ENCODE results near the gene CWC22. TPM values are rescaled to one million over a fixed set of nuclear protein-coding genes. Genes with fewer than 3 reads are reported as not detected.

CWC22 gene
- total and polyA plus RNA-seq, 2 experiments from 2014 or later = 17.3 to 21.0 TPM

DNA sequence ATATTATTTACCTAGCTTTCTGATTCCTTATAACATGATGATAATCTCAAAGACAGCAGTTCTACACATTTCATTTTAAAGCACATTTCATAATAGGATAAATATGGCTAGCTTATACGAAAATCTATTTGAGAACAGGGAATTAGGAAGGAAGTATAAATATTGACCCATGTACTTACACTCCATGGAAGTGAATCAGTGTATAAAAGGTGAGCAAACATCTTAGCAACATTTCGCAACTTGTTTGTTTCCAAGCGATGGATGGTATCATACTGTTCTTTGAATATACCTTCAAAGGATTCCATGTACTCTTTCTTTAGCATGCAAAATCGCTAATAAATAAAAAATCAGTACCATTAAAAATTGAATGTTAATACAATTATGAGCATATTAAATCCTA lies 53.1 kb downstream of the CWC22 start:
- Histone ChIP-seq H3K4me2 (ENCODE audit: unreplicated experiment) (no peak overlapping the region), H4K20me1 (ENCODE audit: insufficient read depth) (no peaks in the 10 kb centered on the region), H3F3A (ENCODE audit: insufficient read depth) (no peaks in the 10 kb centered on the region), H2AFZ (no peak overlapping the region), H3K27ac (no peak overlapping the region), H3K9ac (no peak overlapping the region), H3K4me1 (ENCODE audit: insufficient read depth) (no peaks in the 10 kb centered on the region), H3K36me3 (ENCODE audit: low read depth) (peaks cover 57% of the 10 kb centered on the region), H3K27me3 (replicated peaks; ENCODE audit: insufficient read depth) (no peaks in the 10 kb centered on the region), H3K4me3 (no peak overlapping the region), H3K79me2 (ENCODE audit: insufficient read depth) (no peaks in the 10 kb centered on the region; the same call in 1 of the 2 replicates), H3K9me2 (ENCODE audit: insufficient read depth) (no peaks in the 10 kb centered on the region), H3K9me3 (ENCODE audit: low read depth) (no peaks in the 10 kb centered on the region)
- in situ Hi-C loops (cut with MboI) = no loop called here
- TF ChIP-seq EZH2 (IDR thresholded peaks at IDR 0.05; ENCODE audit: insufficient read depth, poor library complexity, severe bottlenecking) = no peak
- TF ChIP-seq EZH2phosphoT487 (IDR thresholded peaks at IDR 0.05; ENCODE audit: insufficient read depth, low read depth) = no peak
- no peak for DNase-seq
- WGBS, 2 experiments (ENCODE audit: low coverage in 1 of 2, low lambda C conversion rate in 2 of 2, missing lambda C conversion rate in 2 of 2) = 93 to 94% methylated on average over 4 of the region's 4 CpGs

DNA sequence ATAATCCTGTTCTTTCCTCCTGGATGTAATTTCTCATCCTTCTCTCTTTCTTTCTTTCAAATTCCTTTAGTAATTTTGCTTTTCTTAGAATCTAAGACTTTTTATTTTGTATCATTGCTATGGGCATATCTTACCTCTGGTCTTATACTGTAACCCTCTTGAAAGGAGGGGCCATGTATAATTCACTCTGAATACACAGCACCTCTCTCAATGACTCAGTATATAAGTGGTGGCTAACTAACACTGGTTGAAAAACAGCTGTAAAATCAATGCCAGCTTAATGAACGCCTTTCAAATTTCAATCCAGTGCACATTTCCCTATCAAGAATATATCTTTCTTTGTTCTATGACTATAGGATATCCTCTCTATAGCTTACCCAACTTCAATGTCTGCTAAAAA lies 53.7 kb downstream of the CWC22 start:
- H3K36me3 ChIP-seq (ENCODE audit: low read depth) = peaks cover 53% of the 10 kb centered on the region
- no peak overlapping the region for H3K27ac ChIP-seq
- no peak overlapping the region for H3K9ac ChIP-seq
- no peaks in the 10 kb centered on the region for H3K9me2 ChIP-seq (ENCODE audit: insufficient read depth)
- no peak overlapping the region for H3K4me2 ChIP-seq (ENCODE audit: unreplicated experiment)
- TF ChIP-seq EZH2 (IDR thresholded peaks at IDR 0.05; ENCODE audit: insufficient read depth, poor library complexity, severe bottlenecking) (no peak), EZH2phosphoT487 (IDR thresholded peaks at IDR 0.05; ENCODE audit: insufficient read depth, low read depth) (no peak)
- DNase-seq = no peak
- H4K20me1 ChIP-seq (ENCODE audit: insufficient read depth) = no peaks in the 10 kb centered on the region
- in situ Hi-C loops (cut with MboI) = no loop called here
- H3F3A ChIP-seq (ENCODE audit: insufficient read depth) = no peaks in the 10 kb centered on the region
- 100% methylated on average over 1 of the region's 1 CpG for WGBS, 2 experiments (ENCODE audit: low coverage in 1 of 2, low lambda C conversion rate in 2 of 2, missing lambda C conversion rate in 2 of 2)
- no peaks in the 10 kb centered on the region for H3K27me3 ChIP-seq (replicated peaks; ENCODE audit: insufficient read depth)
- no peak overlapping the region for H3K4me3 ChIP-seq
- no peaks in the 10 kb centered on the region for H3K9me3 ChIP-seq (ENCODE audit: low read depth)
- H3K4me1 ChIP-seq (ENCODE audit: insufficient read depth) = no peaks in the 10 kb centered on the region
- no peaks in the 10 kb centered on the region; the same call in 1 of the 2 replicates for H3K79me2 ChIP-seq (ENCODE audit: insufficient read depth)
- no peak overlapping the region for H2AFZ ChIP-seq

DNA sequence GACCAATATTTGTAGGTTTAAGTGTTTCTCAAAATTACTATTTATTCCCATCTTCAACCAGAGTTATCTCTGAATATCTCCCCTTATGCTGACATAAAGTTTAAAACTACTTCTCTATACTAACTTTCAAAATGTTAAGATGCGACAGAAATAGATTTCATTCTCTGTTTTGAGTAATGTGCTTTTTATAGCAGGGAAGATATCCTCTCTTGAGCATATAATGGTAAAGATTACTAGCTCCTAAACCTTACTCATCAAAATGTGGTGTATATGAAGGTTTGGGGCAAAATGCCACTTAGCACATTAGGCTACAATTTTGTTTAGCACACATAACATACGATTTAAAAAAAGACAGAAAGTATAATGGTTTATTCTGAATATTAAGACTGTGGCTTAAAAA lies 54.4 kb downstream of the CWC22 start:
- no peak for DNase-seq
- in situ Hi-C loops (cut with MboI) = no loop called here
- no peak overlapping the region for H3K27ac ChIP-seq
- peaks cover 54% of the 10 kb centered on the region for H3K36me3 ChIP-seq (ENCODE audit: low read depth)
- H3K27me3 ChIP-seq (replicated peaks; ENCODE audit: insufficient read depth) = no peaks in the 10 kb centered on the region
- H3K4me2 ChIP-seq (ENCODE audit: unreplicated experiment) = no peak overlapping the region
- 96 to 100% methylated on average over 2 of the region's 2 CpGs for WGBS, 2 experiments (ENCODE audit: low coverage in 1 of 2, low lambda C conversion rate in 2 of 2, missing lambda C conversion rate in 2 of 2)
- no peaks in the 10 kb centered on the region for H3K9me3 ChIP-seq (ENCODE audit: low read depth)
- H3F3A ChIP-seq (ENCODE audit: insufficient read depth) = no peaks in the 10 kb centered on the region
- H3K9ac ChIP-seq = no peak overlapping the region
- H2AFZ ChIP-seq = no peak overlapping the region
- no peaks in the 10 kb centered on the region for H4K20me1 ChIP-seq (ENCODE audit: insufficient read depth)
- no peak overlapping the region for H3K4me3 ChIP-seq
- no peaks in the 10 kb centered on the region for H3K9me2 ChIP-seq (ENCODE audit: insufficient read depth)
- no peaks in the 10 kb centered on the region for H3K4me1 ChIP-seq (ENCODE audit: insufficient read depth)
- TF ChIP-seq EZH2 (IDR thresholded peaks at IDR 0.05; ENCODE audit: insufficient read depth, poor library complexity, severe bottlenecking) (no peak), EZH2phosphoT487 (IDR thresholded peaks at IDR 0.05; ENCODE audit: insufficient read depth, low read depth) (no peak)
- H3K79me2 ChIP-seq (ENCODE audit: insufficient read depth) = no peaks in the 10 kb centered on the region; the same call in 1 of the 2 replicates

DNA sequence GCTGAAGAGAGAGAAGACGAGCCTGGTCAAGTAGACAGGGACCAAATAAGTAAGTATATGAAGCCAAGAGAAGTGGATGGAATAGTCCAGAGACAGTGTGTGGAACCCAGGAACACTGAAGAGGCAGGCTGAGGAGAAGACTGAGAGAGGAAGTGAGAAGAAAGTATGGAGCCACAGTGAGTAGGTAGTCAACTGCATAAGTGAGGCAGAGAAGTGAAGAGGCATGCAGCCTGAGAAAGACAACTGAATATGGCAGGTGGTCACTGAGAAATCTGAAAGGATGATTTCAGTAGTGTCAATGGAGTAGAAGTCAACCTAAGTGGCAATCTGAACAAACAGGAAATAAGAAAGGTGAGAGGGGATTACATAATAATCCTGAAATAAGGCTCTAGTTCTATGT lies 55.4 kb downstream of the CWC22 start:
- H3K9me2 ChIP-seq (ENCODE audit: insufficient read depth) = no peaks in the 10 kb centered on the region
- no peaks in the 10 kb centered on the region for H3K4me1 ChIP-seq (ENCODE audit: insufficient read depth)
- in situ Hi-C loops (cut with MboI) = no loop called here
- H3K4me3 ChIP-seq = no peak overlapping the region
- H3K36me3 ChIP-seq (ENCODE audit: low read depth) = peaks cover 52% of the 10 kb centered on the region
- no peaks in the 10 kb centered on the region for H3K9me3 ChIP-seq (ENCODE audit: low read depth)
- H3K27me3 ChIP-seq (replicated peaks; ENCODE audit: insufficient read depth) = no peaks in the 10 kb centered on the region
- H3K27ac ChIP-seq = no peak overlapping the region
- no peaks in the 10 kb centered on the region for H3K79me2 ChIP-seq (ENCODE audit: insufficient read depth)
- no peaks in the 10 kb centered on the region for H3F3A ChIP-seq (ENCODE audit: insufficient read depth)
- no peak overlapping the region for H3K4me2 ChIP-seq (ENCODE audit: unreplicated experiment)
- no peak overlapping the region for H2AFZ ChIP-seq
- no peak for DNase-seq
- no peak overlapping the region for H3K9ac ChIP-seq
- TF ChIP-seq EZH2phosphoT487 (IDR thresholded peaks at IDR 0.05; ENCODE audit: insufficient read depth, low read depth) (no peak), EZH2 (IDR thresholded peaks at IDR 0.05; ENCODE audit: insufficient read depth, poor library complexity, severe bottlenecking) (no peak)
- H4K20me1 ChIP-seq (ENCODE audit: insufficient read depth) = no peaks in the 10 kb centered on the region
- 93 to 100% methylated on average over 1 of the region's 1 CpG for WGBS, 2 experiments (ENCODE audit: low coverage in 1 of 2, low lambda C conversion rate in 2 of 2, missing lambda C conversion rate in 2 of 2)

DNA sequence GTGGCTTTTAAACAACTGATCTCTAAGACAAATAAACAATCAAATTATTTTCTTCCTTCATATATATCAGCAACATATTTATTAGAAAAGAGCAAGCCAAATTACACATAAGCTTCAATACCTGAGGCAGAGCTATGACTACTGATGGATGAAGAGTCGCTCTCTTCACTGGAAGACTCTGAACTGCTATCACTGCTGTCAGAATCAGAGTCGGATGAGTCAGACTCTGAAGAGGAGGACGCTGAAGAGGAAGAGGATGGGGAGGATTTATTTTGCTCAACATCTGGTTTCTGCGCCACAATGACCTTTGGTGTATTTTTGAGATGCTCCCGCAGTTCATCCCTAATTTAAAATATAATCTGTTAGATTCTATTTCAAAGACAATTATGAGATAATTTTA lies 56.7 kb downstream of the CWC22 start:
- DNase-seq = no peak
- Histone ChIP-seq H3K27me3 (replicated peaks; ENCODE audit: insufficient read depth) (no peaks in the 10 kb centered on the region), H3K9me2 (ENCODE audit: insufficient read depth) (no peaks in the 10 kb centered on the region), H3K9ac (no peak overlapping the region), H2AFZ (no peak overlapping the region), H3K4me1 (ENCODE audit: insufficient read depth) (no peaks in the 10 kb centered on the region), H3K27ac (no peak overlapping the region), H3K4me2 (ENCODE audit: unreplicated experiment) (no peak overlapping the region), H3K79me2 (ENCODE audit: insufficient read depth) (no peaks in the 10 kb centered on the region), H3K9me3 (ENCODE audit: low read depth) (no peaks in the 10 kb centered on the region), H3K4me3 (no peak overlapping the region), H3K36me3 (ENCODE audit: low read depth) (peaks cover 54% of the 10 kb centered on the region), H3F3A (ENCODE audit: insufficient read depth) (no peaks in the 10 kb centered on the region), H4K20me1 (ENCODE audit: insufficient read depth) (no peaks in the 10 kb centered on the region)
- 96 to 98% methylated on average over 5 of the region's 5 CpGs for WGBS, 2 experiments (ENCODE audit: low coverage in 1 of 2, low lambda C conversion rate in 2 of 2, missing lambda C conversion rate in 2 of 2)
- in situ Hi-C loops (cut with MboI) = no loop called here
- TF ChIP-seq EZH2phosphoT487 (IDR thresholded peaks at IDR 0.05; ENCODE audit: insufficient read depth, low read depth) (no peak), EZH2 (IDR thresholded peaks at IDR 0.05; ENCODE audit: insufficient read depth, poor library complexity, severe bottlenecking) (no peak)

All from GM23248 (cell line).